ENCODE data around the gene TCIRG1.
"Not testable (repeated sequence)": the region's sequence is repeated elsewhere in the genome, so short reads cannot be mapped to it uniquely, and the experiment has no call there.

The TCIRG1 gene

DNA sequence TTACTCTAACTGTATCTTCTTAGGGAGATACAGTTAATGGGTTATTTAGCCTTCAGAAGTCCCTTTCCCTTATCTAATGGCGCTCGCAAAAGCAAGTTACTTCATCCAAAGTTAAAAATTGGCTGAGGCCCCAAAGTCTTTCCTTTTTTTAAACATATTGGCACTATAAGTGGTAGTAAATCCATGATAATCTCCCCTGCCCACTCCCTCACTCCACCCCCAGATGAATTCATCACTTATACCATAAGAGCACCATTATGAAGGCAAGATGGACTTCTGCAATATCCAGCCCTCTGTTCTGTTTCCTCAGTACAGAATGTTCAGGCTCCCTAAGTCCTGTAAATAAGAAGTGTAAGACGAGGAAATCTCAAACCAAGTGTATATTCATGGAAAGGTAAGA, 44.7 kb downstream of the TCIRG1 start:
- no peak for DNase-seq (ENCODE audit: low spot score)

DNA sequence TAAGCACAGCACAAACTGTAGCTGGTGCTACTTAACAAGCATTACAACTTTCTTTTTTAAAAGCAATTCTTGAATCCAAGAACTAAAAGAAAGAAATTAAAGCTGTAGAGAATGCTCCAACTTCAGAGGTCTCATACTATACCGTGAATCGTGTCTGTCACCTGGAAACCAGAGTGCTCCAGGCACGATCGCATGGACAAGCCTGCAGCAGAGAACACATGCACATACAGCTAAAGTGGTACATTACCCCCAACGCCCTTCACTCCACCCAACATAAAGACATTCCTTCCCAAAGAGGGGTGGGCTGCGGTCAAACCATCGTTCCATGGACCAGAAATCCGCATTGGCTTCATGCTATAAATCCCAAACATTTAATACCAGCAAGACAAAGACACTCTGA, 50.9 kb downstream of the TCIRG1 start:
- no peak for DNase-seq (ENCODE audit: low spot score)

- no peak for DNase-seq (ENCODE audit: low spot score)
Measured at GRCh38 chr11:68090287-68090686, 51.5 kb downstream of the TCIRG1 start.

GRCh38 chr11:68090706-68091105, 51.9 kb downstream of the TCIRG1 start:
- DNase-seq (ENCODE audit: low spot score): no peak

DNA sequence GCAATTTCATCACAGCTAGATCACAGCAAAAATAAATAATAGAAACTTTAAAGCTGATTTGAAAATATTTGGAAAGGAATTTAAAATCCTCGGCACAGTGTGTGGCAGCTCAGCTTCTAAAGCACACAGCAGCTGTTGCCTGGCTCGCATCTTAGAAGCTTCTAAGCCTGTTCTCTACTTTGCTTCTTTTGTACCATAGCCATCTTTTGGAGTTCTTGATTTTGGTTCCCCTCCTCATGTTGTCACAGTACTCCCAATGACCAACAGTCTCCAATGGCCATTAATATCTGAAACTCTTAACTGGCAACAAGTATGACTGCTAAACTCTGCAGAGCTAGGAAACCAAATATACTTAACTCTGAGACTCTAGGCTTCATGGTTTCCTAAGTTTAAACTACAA, 53.6 kb downstream of the TCIRG1 start:
- no peak for DNase-seq (ENCODE audit: low spot score)

GRCh38 chr11:68092946-68093345, 54.1 kb downstream of the TCIRG1 start:
- not testable (repeated sequence) for DNase-seq (ENCODE audit: low spot score)

DNA sequence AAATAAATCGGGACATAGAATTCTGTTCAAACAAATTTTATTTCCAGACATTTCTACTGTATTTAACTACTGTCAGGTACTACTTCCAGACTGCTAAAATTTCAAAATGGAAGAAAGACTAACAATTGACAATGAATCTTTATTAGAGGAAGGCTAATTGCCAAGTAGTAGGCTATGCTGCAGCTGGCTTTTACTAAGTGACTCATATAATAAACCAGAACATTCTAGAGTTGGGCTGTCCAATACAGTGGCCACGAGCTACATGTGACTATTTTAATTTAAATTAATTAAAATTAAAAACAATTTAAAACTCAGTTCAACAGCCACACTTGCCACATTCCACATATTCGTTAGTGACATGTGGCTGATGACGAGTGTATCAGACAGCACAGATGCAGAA, 54.7 kb downstream of the TCIRG1 start:
- no peak for DNase-seq (ENCODE audit: low spot score)

- no peak for DNase-seq (ENCODE audit: low spot score)
Measured at GRCh38 chr11:68096962-68097361, 58.1 kb downstream of the TCIRG1 start.

GRCh38 chr11:68099057-68099456, 60.2 kb downstream of the TCIRG1 start:
- no peak for DNase-seq (ENCODE audit: low spot score)

DNA sequence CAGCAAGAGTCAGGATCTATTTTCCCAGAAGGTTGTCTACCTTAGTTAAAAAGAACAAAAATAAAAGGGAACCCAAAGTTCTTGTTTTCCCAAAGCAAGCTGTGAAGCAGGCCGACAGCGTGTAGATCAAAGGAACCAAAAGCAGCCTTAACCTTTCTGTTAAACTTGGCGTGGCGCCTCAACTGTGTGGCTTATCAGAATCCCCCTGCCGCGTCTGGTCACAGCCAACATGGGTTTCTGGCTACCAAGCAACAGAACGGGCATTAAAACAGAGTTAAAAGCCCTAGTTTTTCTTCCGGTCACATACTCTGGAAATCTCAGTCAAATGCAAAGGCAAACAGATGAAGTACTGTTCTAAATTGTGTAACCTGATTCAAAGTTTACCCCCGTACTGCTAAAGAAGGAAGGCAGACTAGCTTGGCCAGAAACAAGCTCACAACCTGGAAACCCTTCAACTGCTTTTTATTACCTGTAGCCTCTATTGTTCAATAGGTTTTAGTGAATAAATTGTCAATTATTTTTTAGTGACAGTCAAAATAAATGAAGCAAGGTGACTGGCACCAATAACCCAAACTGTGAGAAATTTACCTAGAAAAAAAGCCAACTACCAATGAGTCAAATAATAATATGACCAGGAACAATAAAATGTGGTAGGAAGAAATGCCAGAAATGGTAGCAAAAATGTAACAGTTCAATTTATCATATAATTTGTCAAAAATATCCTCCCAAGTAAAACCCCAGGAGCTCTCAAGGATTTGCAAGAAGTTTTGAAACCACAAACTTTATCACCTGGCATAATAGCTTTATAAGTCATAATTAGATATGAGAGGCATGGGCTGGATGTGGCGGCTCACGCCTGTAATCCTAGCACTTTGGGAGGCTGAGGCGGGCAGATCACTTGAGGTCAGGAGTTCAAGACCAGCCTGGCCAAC, 60.9 kb downstream of the TCIRG1 start:
- no peak for DNase-seq (ENCODE audit: low spot score)

Measured in activated CD4-positive, alpha-beta T cell treated with anti-CD3 and anti-CD28 coated beads, Interleukin-2, Interleukin-4, amounts not matched to agents 100 ng/mL and 50 ng/mL, durations not matched to agents 16 hours and 8 hours (primary cell).